Transverse colon (tissue), 4 donors: ENCODE data around the gene GSTA2.

ENCODE experiments used
- POLR2A ChIP-seq: fragments of 450-650 bp; IDR thresholded peaks from one replicate; pipeline ENCODE4 v1.6.1; 2016; ENCODE audit warnings: antibody characterized with exemption, mild to moderate bottlenecking, moderate library complexity
- POLR2AphosphoS5 ChIP-seq, 3 donors: sonication (generic); formaldehyde crosslinking; IDR thresholded peaks; one replicate each; pipeline ENCODE4 v1.6.1; 2016; ENCODE audit warnings: antibody characterized with exemption in 3 of 3
- TF ChIP-seq, protein P1 (sequence below), 5 experiments: fragments of 200-600 bp in 3 of 5; fragments of 450-650 bp in 2 of 5; sonication (generic) in 3 of 5; IDR thresholded peaks; 1 replicate in 2 of 5; 2 replicates in 3 of 5; pipeline ENCODE4 v1.5.1; 2016 to 2017; ENCODE audit warnings: antibody characterized with exemption in 5 of 5, inconsistent platforms in 3 of 5, mild to moderate bottlenecking in 2 of 5, moderate library complexity in 1 of 5

DNA sequence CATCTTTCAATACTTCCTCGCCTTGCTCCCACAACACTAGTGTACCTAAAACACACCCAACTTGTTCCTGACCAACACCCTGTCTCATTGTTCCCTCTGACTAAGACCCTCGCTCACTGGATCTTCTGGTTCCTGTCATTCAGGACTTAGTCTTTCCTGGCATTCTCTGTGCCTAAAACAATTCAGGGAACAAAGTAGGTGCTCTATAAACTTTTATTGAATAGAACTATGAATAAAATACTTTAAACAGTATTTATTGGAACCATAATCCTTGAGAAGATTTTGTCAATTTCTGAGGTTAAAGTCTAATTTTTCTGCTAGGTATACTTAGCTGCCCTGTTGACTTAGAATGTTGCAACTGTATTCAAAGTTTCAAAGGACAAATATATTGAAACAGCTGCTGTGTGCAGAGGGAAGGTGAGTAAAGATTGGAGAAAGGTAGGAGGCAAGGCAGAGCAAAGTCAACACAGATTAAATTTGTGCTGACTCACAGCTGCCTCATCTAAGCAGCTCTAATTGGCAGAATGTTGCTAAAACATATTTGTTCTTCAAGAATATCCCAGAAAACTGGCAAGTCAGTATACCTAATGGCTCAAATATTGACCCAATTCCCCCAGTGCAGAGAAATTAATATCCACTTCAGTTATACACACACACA is 37.6 kb downstream of the GSTA2 start:
- no peak for TF ChIP-seq POLR2A
- TF ChIP-seq, protein P1, sequence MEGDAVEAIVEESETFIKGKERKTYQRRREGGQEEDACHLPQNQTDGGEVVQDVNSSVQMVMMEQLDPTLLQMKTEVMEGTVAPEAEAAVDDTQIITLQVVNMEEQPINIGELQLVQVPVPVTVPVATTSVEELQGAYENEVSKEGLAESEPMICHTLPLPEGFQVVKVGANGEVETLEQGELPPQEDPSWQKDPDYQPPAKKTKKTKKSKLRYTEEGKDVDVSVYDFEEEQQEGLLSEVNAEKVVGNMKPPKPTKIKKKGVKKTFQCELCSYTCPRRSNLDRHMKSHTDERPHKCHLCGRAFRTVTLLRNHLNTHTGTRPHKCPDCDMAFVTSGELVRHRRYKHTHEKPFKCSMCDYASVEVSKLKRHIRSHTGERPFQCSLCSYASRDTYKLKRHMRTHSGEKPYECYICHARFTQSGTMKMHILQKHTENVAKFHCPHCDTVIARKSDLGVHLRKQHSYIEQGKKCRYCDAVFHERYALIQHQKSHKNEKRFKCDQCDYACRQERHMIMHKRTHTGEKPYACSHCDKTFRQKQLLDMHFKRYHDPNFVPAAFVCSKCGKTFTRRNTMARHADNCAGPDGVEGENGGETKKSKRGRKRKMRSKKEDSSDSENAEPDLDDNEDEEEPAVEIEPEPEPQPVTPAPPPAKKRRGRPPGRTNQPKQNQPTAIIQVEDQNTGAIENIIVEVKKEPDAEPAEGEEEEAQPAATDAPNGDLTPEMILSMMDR (IDR thresholded peaks at IDR 0.05) = no peak
- peak in 2 of 3 donors; percentile 34 to 63 for TF ChIP-seq POLR2AphosphoS5 (IDR thresholded peaks at IDR 0.05)
